ENCODE results near the gene ACTN4.
"Not testable (repeated sequence)": the region's sequence is repeated elsewhere in the genome, so short reads cannot be mapped to it uniquely, and the experiment has no call there.

Gene ACTN4

GRCh38 chr19:38770228-38770948 is 122.9 kb downstream of the ACTN4 start:
- not testable (repeated sequence) for DNase-seq (ENCODE audit: low read depth)

- not testable (repeated sequence) for DNase-seq (ENCODE audit: low read depth)
These were observed 123.5 kb downstream of the ACTN4 start for GRCh38 chr19:38770949-38771275.

GRCh38 chr19:38771569-38771968 is 124.1 kb downstream of the ACTN4 start:
- DNase-seq (ENCODE audit: low read depth): not testable (repeated sequence)

GRCh38 chr19:38773469-38774177 is 126.2 kb downstream of the ACTN4 start, which contains the start of gene LGALS7:
TSS of gene LGALS7 (minus strand) at chr19:38773517. CDS start at chr19:38773492, 25 bp downstream.
- DNase-seq (ENCODE audit: low read depth): no peak

- no peak for DNase-seq (ENCODE audit: low read depth)
These were observed 126.9 kb downstream of the ACTN4 start for GRCh38 chr19:38774181-38774950.

- no peak for DNase-seq (ENCODE audit: low read depth)
These were observed 131.3 kb downstream of the ACTN4 start for GRCh38 chr19:38778733-38779132.

- DNase-seq (ENCODE audit: low read depth): no peak
These were observed 133.0 kb downstream of the ACTN4 start for GRCh38 chr19:38780443-38780842.

GRCh38 chr19:38781058-38781457 is 133.6 kb downstream of the ACTN4 start:
- DNase-seq (ENCODE audit: low read depth): no peak
